RCC 7860 (cell line): Measurements from ENCODE around the gene INAVA.
"Not testable (repeated sequence)": the region's sequence is repeated elsewhere in the genome, so short reads cannot be mapped to it uniquely, and the experiment has no call there.

Experiments
- DNase-seq: peaks from one replicate; pipeline ENCODE4 v3.0.0-alpha.2; 2015; ENCODE audit warnings: low spot score
- FAIRE-seq: peaks from 2 replicates; lab custom pipeline; 2012; peaks lifted over from hg19 to GRCh38; lab: Jason Lieb, UNC

INAVA gene

GRCh38 chr1:200896531-200897196 is 2.0 kb downstream of the INAVA start:
- FAIRE-seq (peak; percentile 68), DNase-seq (peak; percentile 90)

GRCh38 chr1:200897259-200897658 is 2.6 kb downstream of the INAVA start:
- no peak for FAIRE-seq
- DNase-seq = no peak

- DNase-seq (no peak), FAIRE-seq (no peak)
These were observed 4.3 kb downstream of the INAVA start for GRCh38 chr1:200899015-200899386.

GRCh38 chr1:200899451-200899915 is 4.8 kb downstream of the INAVA start:
- DNase-seq (no peak), FAIRE-seq (no peak)

- DNase-seq = no peak
- no peak for FAIRE-seq
These were observed 5.5 kb downstream of the INAVA start for GRCh38 chr1:200899954-200900867.

- FAIRE-seq (no peak), DNase-seq (no peak)
These were observed 6.2 kb downstream of the INAVA start for GRCh38 chr1:200900877-200901276.

- FAIRE-seq = no peak
- no peak for DNase-seq
These were observed 6.7 kb downstream of the INAVA start for GRCh38 chr1:200901350-200901749.

GRCh38 chr1:200901796-200902444 is 7.2 kb downstream of the INAVA start:
- no peak for DNase-seq

GRCh38 chr1:200903793-200904192 is 9.1 kb downstream of the INAVA start:
- FAIRE-seq = no peak
- no peak for DNase-seq

More at GRCh38 chr1:200901796-200902444, 7.2 kb downstream of the INAVA start:
- FAIRE-seq = no peak

GRCh38 chr1:200904772-200905171 is 10.1 kb downstream of the INAVA start:
- DNase-seq (no peak), FAIRE-seq (no peak)

GRCh38 chr1:200905411-200906052 is 10.8 kb downstream of the INAVA start:
- DNase-seq (peak; percentile 80), FAIRE-seq (peak; percentile 92)

GRCh38 chr1:200906491-200906890 is 11.8 kb downstream of the INAVA start:
- FAIRE-seq (no peak), DNase-seq (no peak)

- DNase-seq = peak; percentile 47
- FAIRE-seq = no peak
These were observed 13.0 kb downstream of the INAVA start for GRCh38 chr1:200907611-200908097.

- no peak for DNase-seq
- no peak for FAIRE-seq
These were observed 13.6 kb downstream of the INAVA start for GRCh38 chr1:200908191-200908868.

GRCh38 chr1:200909071-200909470 is 14.4 kb downstream of the INAVA start:
- no peak for FAIRE-seq
- no peak for DNase-seq

GRCh38 chr1:200909757-200910239 is 15.1 kb downstream of the INAVA start:
- DNase-seq (no peak), FAIRE-seq (no peak)

GRCh38 chr1:200911361-200911760 is 16.7 kb downstream of the INAVA start:
- FAIRE-seq (no peak), DNase-seq (no peak)

- FAIRE-seq, DNase-seq: not testable (repeated sequence)
These were observed 17.2 kb downstream of the INAVA start for GRCh38 chr1:200911936-200912335.

GRCh38 chr1:200912737-200913407 is 18.2 kb downstream of the INAVA start:
- FAIRE-seq (no peak), DNase-seq (no peak)
